IMR-90 (cell line): ENCODE measurements around the gene SECTM1. TPM values are rescaled to one million over a fixed set of nuclear protein-coding genes. Genes with fewer than 3 reads are reported as not detected.
"Not testable (repeated sequence)": the region's sequence is repeated elsewhere in the genome, so short reads cannot be mapped to it uniquely, and the experiment has no call there.

Experiments used
- ATAC-seq: fragments of 200-7000 bp; cut with Tn5 transposase; 2 replicates; pipeline ENCODE4 v1.9.1; 2020; ENCODE audit warnings: low read depth, mild to moderate bottlenecking, moderate library complexity
- BruUV-seq: library from RNA; stranded (reverse); fragments of 400-500 nt; replicated peaks from 2 replicates; lab custom pipeline; 2021; lab: Mats Ljungman, UMichigan
- CTCF ChIA-PET: fragments of 300-600 bp; formaldehyde crosslinking; extraction: SDS; loops from one replicate; lab custom pipeline; 2021; ENCODE audit warnings: antibody characterized with exemption; lab: Yijun Ruan, JAX
- POLR2A ChIA-PET: fragments of 300-600 bp; sonication (Branson Sonifier 250); formaldehyde crosslinking; loops from one replicate; lab custom pipeline; 2022; ENCODE audit warnings: antibody characterized with exemption; ENCODE audit not compliant: unreplicated experiment; lab: Charles Lee
- DNase-seq: peaks from one replicate; pipeline ENCODE4 v3.0.0; 2013
- H2AFZ ChIP-seq: replicated peaks from 2 replicates; pipeline ENCODE3; 2013; ENCODE audit warnings: low read length, mild to moderate bottlenecking; ENCODE audit not compliant: poor library complexity
- H2AK5ac ChIP-seq: 2 replicates; pipeline ENCODE4 v1.6.1; 2013; ENCODE audit warnings: low read depth, low read length, inconsistent platforms
- H2AK9ac ChIP-seq: replicated peaks from 2 replicates; pipeline ENCODE3; 2013; ENCODE audit warnings: mild to moderate bottlenecking, low read depth, low read length, moderate library complexity; ENCODE audit not compliant: poor library complexity
- H2BK120ac ChIP-seq: 2 replicates; pipeline ENCODE4 v1.6.1; 2013; ENCODE audit warnings: low read depth, low read length, inconsistent platforms
- H2BK15ac ChIP-seq: 3 replicates; pipeline ENCODE4 v1.6.1; 2013; ENCODE audit warnings: low read depth, low read length, inconsistent platforms
- H2BK20ac ChIP-seq: 2 replicates; pipeline ENCODE4 v1.6.1; 2013; ENCODE audit warnings: low read depth, mild to moderate bottlenecking, inconsistent platforms, low read length, moderate library complexity
- H2BK5ac ChIP-seq: 2 replicates; pipeline ENCODE4 v1.6.1; 2013; ENCODE audit warnings: mild to moderate bottlenecking, low read depth, low read length, inconsistent platforms; ENCODE audit not compliant: poor library complexity, severe bottlenecking
- H3K14ac ChIP-seq: replicated peaks from 2 replicates; pipeline ENCODE4 v1.6.1; 2013; ENCODE audit warnings: low read depth, low read length, inconsistent platforms
- H3K18ac ChIP-seq: 2 replicates; pipeline ENCODE4 v1.6.1; 2013; ENCODE audit warnings: low read depth, low read length, control low read depth
- H3K23ac ChIP-seq: 2 replicates; pipeline ENCODE4 v1.6.1; 2013; ENCODE audit warnings: low read depth, low read length, inconsistent platforms
- H3K27ac ChIP-seq: 2 replicates; pipeline ENCODE4 v1.5.1; 2013; ENCODE audit warnings: mild to moderate bottlenecking, control low read depth, low read length; ENCODE audit not compliant: insufficient read depth
- H3K27me3 ChIP-seq: 2 replicates; pipeline ENCODE4 v1.6.1; 2013; ENCODE audit warnings: low read length; ENCODE audit not compliant: control insufficient read depth, insufficient read depth
- H3K36me3 ChIP-seq: 2 replicates; pipeline ENCODE4 v1.6.1; 2013; ENCODE audit warnings: low read length, mixed read lengths; ENCODE audit not compliant: control insufficient read depth, insufficient read depth
- H3K4ac ChIP-seq: 2 replicates; pipeline ENCODE4 v1.6.1; 2013; ENCODE audit warnings: low read depth, low read length, inconsistent platforms
- H3K4me1 ChIP-seq: 2 replicates; pipeline ENCODE4 v1.6.1; 2013; ENCODE audit warnings: low read length, mixed read lengths; ENCODE audit not compliant: control insufficient read depth, insufficient read depth
- H3K4me2 ChIP-seq: 2 replicates; pipeline ENCODE4 v1.6.1; 2013; ENCODE audit warnings: low read depth, mild to moderate bottlenecking, control low read depth, low read length, moderate library complexity
- H3K4me3 ChIP-seq: 2 replicates; pipeline ENCODE4 v1.5.1; 2013; ENCODE audit warnings: low read depth, mild to moderate bottlenecking, control low read depth, low read length, moderate library complexity; ENCODE audit not compliant: insufficient read depth
- H3K56ac ChIP-seq: 2 replicates; pipeline ENCODE4 v1.6.1; 2013; ENCODE audit warnings: low read length, inconsistent platforms; ENCODE audit not compliant: insufficient read depth; ENCODE audit errors: extremely low read depth
- H3K79me1 ChIP-seq, 2 experiments: 2 replicates each; pipeline ENCODE4 v1.6.1; 2013; ENCODE audit warnings: low read length in 2 of 2, inconsistent platforms in 1 of 2, low read depth in 1 of 2
- H3K9ac ChIP-seq: 2 replicates; pipeline ENCODE4 v1.6.1; 2013; ENCODE audit warnings: low read depth, low read length, control low read depth
- H3K9me1 ChIP-seq: 2 replicates; pipeline ENCODE4 v1.6.1; 2013; ENCODE audit warnings: low read length, inconsistent platforms; ENCODE audit not compliant: insufficient read depth
- H3K9me3 ChIP-seq: 2 replicates; pipeline ENCODE4 v1.6.1; 2013; ENCODE audit warnings: low read length; ENCODE audit not compliant: control insufficient read depth, insufficient read depth
- H4K20me1 ChIP-seq: 2 replicates; pipeline ENCODE4 v1.6.1; 2013; ENCODE audit warnings: low read length, inconsistent platforms; ENCODE audit not compliant: insufficient read depth
- H4K5ac ChIP-seq: 2 replicates; pipeline ENCODE4 v1.6.1; 2013; ENCODE audit warnings: mild to moderate bottlenecking, low read depth, low read length, control low read depth
- H4K8ac ChIP-seq, 2 experiments: 2 replicates each; pipeline ENCODE4 v1.6.1; 2013; ENCODE audit warnings: low read depth in 2 of 2, low read length in 2 of 2, control low read depth in 1 of 2, inconsistent platforms in 1 of 2
- H4K91ac ChIP-seq: 2 replicates; pipeline ENCODE4 v1.6.1; 2013; ENCODE audit warnings: low read depth, low read length, inconsistent platforms; ENCODE audit not compliant: insufficient read depth
- WGBS, 2 experiments: methylation state at CpG; one replicate each; pipeline versions ENCODE4 v1.1.5 to v1.1.7; 2013; ENCODE audit warnings: missing lambda C conversion rate in 2 of 2; ENCODE audit not compliant: insufficient read length in 1 of 2; ENCODE audit errors: extremely low coverage in 2 of 2; 5-methylcytosine and 5-hydroxymethylcytosine counted together
- dilution Hi-C: fragments of 300-500 bp; cut with HindIII; formaldehyde crosslinking; loops from one replicate; pipeline ENCODE4 v1.14.3; 2018; ENCODE audit warnings: low sequenced_read_pairs; ENCODE audit not compliant: unreplicated experiment
- in situ Hi-C: fragments of 300-500 bp; cut with MboI; formaldehyde crosslinking; loops from 3 replicates; pipeline ENCODE4 v1.14.3; 2019; ENCODE audit warnings: low sequenced_read_pairs, inconsistent platforms, mixed read lengths
- intact Hi-C: fragments of 100-400 bp; cut with micrococcal nuclease; formaldehyde crosslinking; loops from 2 replicates; pipeline ENCODE4 v1.10.0; 2022
- polyA plus RNA-seq, 3 experiments: library from polyadenylated mRNA; depleted of rRNA; stranded (reverse); fragments of >200 nt; gene quantifications; 2 replicates each; pipeline ENCODE4 v1.2.3, GENCODE V29; 2012; ENCODE audit warnings: low replicate concordance in 1 of 3
- total RNA-seq: library from RNA; depleted of rRNA; stranded (reverse); fragments of >200 nt; gene quantifications from 2 replicates; pipeline ENCODE4 v1.2.3, GENCODE V29; 2012

Gene SECTM1
- total and polyA plus RNA-seq, 2 of the 4 experiments (the other 2 are of a cell fraction), result 2.3 to 4.4 TPM

DNA sequence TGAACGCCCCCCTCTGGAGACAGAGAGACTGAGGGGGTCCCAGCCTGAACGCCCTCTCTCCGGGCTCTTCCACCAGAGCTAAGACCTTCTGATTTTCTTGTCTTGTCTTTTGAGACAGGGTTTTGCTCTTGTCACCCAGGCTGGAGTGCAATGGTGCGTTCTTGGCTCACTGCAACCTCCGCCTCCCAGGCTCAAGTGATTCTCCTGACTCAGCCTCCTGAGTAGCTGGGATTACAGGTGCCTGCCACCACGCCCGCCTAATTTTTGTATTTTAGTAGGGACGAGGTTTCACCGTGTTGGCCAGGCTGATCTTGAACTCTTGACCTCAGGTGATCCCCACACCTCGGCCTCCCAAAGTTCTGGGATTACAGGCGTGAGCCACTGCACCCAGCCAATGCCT lies 14.4 kb upstream of the SECTM1 start:
- not testable (repeated sequence) for ATAC-seq, H3K9ac ChIP-seq

More for the DNA sequence above, 14.4 kb upstream of the SECTM1 start:
- H2BK15ac ChIP-seq, H4K91ac ChIP-seq, H2AK5ac ChIP-seq, POLR2A ChIA-PET, H2BK120ac ChIP-seq, H3K4me1 ChIP-seq, H3K27ac ChIP-seq, H3K14ac ChIP-seq, H3K56ac ChIP-seq, H4K5ac ChIP-seq, H3K4me3 ChIP-seq, intact Hi-C loops, H3K9me3 ChIP-seq, H2AK9ac ChIP-seq, H3K36me3 ChIP-seq, dilution Hi-C loops, H4K8ac ChIP-seq, H3K18ac ChIP-seq, BruUV-seq, in situ Hi-C loops, H2BK5ac ChIP-seq, H3K4ac ChIP-seq, H3K9me1 ChIP-seq, H3K4me2 ChIP-seq, H3K23ac ChIP-seq, H4K20me1 ChIP-seq, H2BK20ac ChIP-seq, H3K79me1 ChIP-seq, H2AFZ ChIP-seq, DNase-seq: not testable (repeated sequence)
- peaks cover 20% of the 10 kb centered on the region for H3K27me3 ChIP-seq
- 86% methylated on average over 8 of the region's 11 CpGs; no CpG with 5 or more reads in 1 of the 2 experiments for WGBS, 2 experiments
- CTCF ChIA-PET, result interaction anchor here (0.7 kb wide), 1 partner anchor 148 kb away, joined by 5 read pairs; no protein-coding TSS in a partner anchor
